Endothelial cell of umbilical vein (primary cell): Measurements from ENCODE around the gene RASA2. TPM values are rescaled to one million over a fixed set of nuclear protein-coding genes. Genes with fewer than 3 reads are reported as not detected.

Experiments
- Bru-seq: library from RNA; stranded (reverse); fragments of 400-500 nt; gene quantifications from one replicate; lab custom pipeline; 2021; lab: Mats Ljungman, UMichigan
- BruChase-seq, 2 experiments: library from RNA; stranded (reverse); fragments of 400-500 nt; gene quantifications; one replicate each; lab custom pipeline; 2021; lab: Mats Ljungman, UMichigan
- BruUV-seq: library from RNA; stranded (reverse); fragments of 400-500 nt; replicated peaks from 2 replicates; lab custom pipeline; 2021; lab: Mats Ljungman, UMichigan
- CTCF ChIA-PET: fragments of 300-600, 350-600 bp; sonication (Branson Sonifier 250); formaldehyde crosslinking; loops from one replicate; lab custom pipeline; 2021; ENCODE audit warnings: antibody characterized with exemption, inconsistent platforms; lab: Charles Lee
- POLR2A ChIA-PET: fragments of 300-600, 350-600 bp; sonication (Branson Sonifier 250); formaldehyde crosslinking; loops from one replicate; lab custom pipeline; 2021; ENCODE audit warnings: antibody characterized with exemption, inconsistent platforms; lab: Charles Lee
- DNase-seq: peaks from one replicate; pipeline ENCODE4 v3.0.0-alpha.2; 2011; ENCODE audit warnings: low read depth, low spot score
- FAIRE-seq: peaks from 2 replicates; lab custom pipeline; 2011; peaks lifted over from hg19 to GRCh38; lab: Jason Lieb, UNC
- H2AFZ ChIP-seq: 2 replicates; pipeline ENCODE4 v1.6.0; 2012; ENCODE audit warnings: low read depth, low read length, control low read depth, inconsistent platforms
- H3K27ac ChIP-seq: 2 replicates; pipeline ENCODE4 v1.5.1; 2011; ENCODE audit warnings: low read depth, mild to moderate bottlenecking, control low read depth, low read length, moderate library complexity; ENCODE audit not compliant: insufficient read depth
- H3K27me3 ChIP-seq, 2 experiments: 2 replicates each; pipeline versions ENCODE4 v1.6.0 to v1.6.1; 2011; ENCODE audit warnings: low read length in 2 of 2, mixed read lengths in 1 of 2; ENCODE audit not compliant: control insufficient read depth in 2 of 2, insufficient read depth in 2 of 2
- H3K36me3 ChIP-seq, 2 experiments: 2 replicates in 1 of 2; 3 replicates in 1 of 2; pipeline ENCODE4 v1.5.1; 2011; ENCODE audit warnings: low read length in 2 of 2, mild to moderate bottlenecking in 1 of 2, moderate library complexity in 1 of 2; ENCODE audit not compliant: control insufficient read depth in 2 of 2, insufficient read depth in 2 of 2; ENCODE audit errors: extremely low read depth in 1 of 2
- H3K4me1 ChIP-seq: 3 replicates; pipeline ENCODE4 v1.5.1; 2011; ENCODE audit warnings: mild to moderate bottlenecking, low read length; ENCODE audit not compliant: control insufficient read depth, insufficient read depth; ENCODE audit errors: extremely low read depth
- H3K4me2 ChIP-seq: 2 replicates; pipeline ENCODE4 v1.6.1; 2011; ENCODE audit warnings: low read length, control low read depth, mixed read lengths; ENCODE audit not compliant: insufficient read depth
- H3K4me3 ChIP-seq, 3 experiments: fragments of 200-600 bp in 1 of 3; sonication (generic), shearing (Covaris generic) in 1 of 3; replicated peaks in 1 of 3; 2 replicates each; pipeline ENCODE4 v1.5.1; 2011 to 2016; ENCODE audit warnings: control low read depth in 3 of 3, low read length in 3 of 3, mild to moderate bottlenecking in 2 of 3, inconsistent platforms in 1 of 3, low read depth in 1 of 3, moderate library complexity in 1 of 3; ENCODE audit not compliant: insufficient read depth in 1 of 3
- H3K79me2 ChIP-seq: 2 replicates; pipeline ENCODE4 v1.6.0; 2012; ENCODE audit warnings: low read length, inconsistent platforms; ENCODE audit not compliant: control insufficient read depth, insufficient read depth
- H3K9ac ChIP-seq: replicated peaks from 2 replicates; pipeline ENCODE3; 2011; ENCODE audit warnings: low read length, control low read depth; ENCODE audit not compliant: insufficient read depth; ENCODE audit errors: extremely low read depth
- H3K9me1 ChIP-seq: replicated peaks from 3 replicates; pipeline ENCODE4 v1.6.0; 2011; ENCODE audit warnings: mild to moderate bottlenecking, low read length; ENCODE audit not compliant: control insufficient read depth, insufficient read depth; ENCODE audit errors: extremely low read depth
- H3K9me3 ChIP-seq: replicated peaks from 2 replicates; pipeline ENCODE4 v1.5.1; 2012; ENCODE audit warnings: low read length, inconsistent platforms; ENCODE audit not compliant: control insufficient read depth, insufficient read depth
- H4K20me1 ChIP-seq: replicated peaks from 2 replicates; pipeline ENCODE3; 2011; ENCODE audit warnings: mild to moderate bottlenecking, low read length; ENCODE audit not compliant: control insufficient read depth, insufficient read depth; ENCODE audit errors: extremely low read depth
- GATA2 ChIP-seq: IDR thresholded peaks from 2 replicates; pipeline ENCODE4 v1.7.0; 2011; ENCODE audit warnings: low read depth, mild to moderate bottlenecking, moderate library complexity, mixed read lengths, low read length; ENCODE audit not compliant: insufficient read length, insufficient read depth
- MYC ChIP-seq: IDR thresholded peaks from one replicate; pipeline ENCODE4 v1.6.1; 2011; ENCODE audit warnings: mild to moderate bottlenecking, low read depth, low read length
- POLR2A ChIP-seq: IDR thresholded peaks from 2 replicates; pipeline ENCODE4 v1.6.1; 2012; ENCODE audit warnings: low read depth, mild to moderate bottlenecking, control low read depth, low read length
- POLR2AphosphoS5 ChIP-seq: IDR thresholded peaks from 2 replicates; pipeline ENCODE4 v1.6.1; 2012; ENCODE audit warnings: low read depth, mild to moderate bottlenecking, control low read depth, low read length, moderate library complexity; ENCODE audit not compliant: insufficient read depth
- dilution Hi-C: fragments of 300-500 bp; cut with MboI; formaldehyde crosslinking; loops from one replicate; pipeline ENCODE4 v1.15.0; 2019; ENCODE audit warnings: low sequenced_read_pairs; ENCODE audit not compliant: extremely low pct_ligation_motif_present
- intact Hi-C: fragments of 100-400 bp; cut with micrococcal nuclease; formaldehyde crosslinking; loops from one replicate; pipeline ENCODE4 v1.10.0; 2022
- long read RNA-seq: library from polyadenylated mRNA; stranded (forward); transcript quantifications from one replicate; pipeline ENCODE4 v2.0.0, GENCODE V29; 2021
- polyA minus RNA-seq, 3 experiments: library from RNA; depleted of rRNA, polyadenylated mRNA; stranded (reverse); fragments of >200 nt; gene quantifications; 1 replicate in 1 of 3; 2 replicates in 2 of 3; pipeline ENCODE4 v1.2.3, GENCODE V29; 2011
- polyA plus RNA-seq, 4 experiments: library from polyadenylated mRNA; depleted of rRNA in 3 of 4; stranded (reverse) in 3 of 4; unstranded in 1 of 4; fragments of >200 nt; gene quantifications; 2 replicates each; pipeline versions ENCODE4 v1.2.1 to v1.2.3, GENCODE V29; 2011 to 2012; ENCODE audit warnings: missing spikeins in 1 of 4
- total RNA-seq: library from RNA; stranded (reverse); gene quantifications from 2 replicates; pipeline ENCODE4 v1.2.3, GENCODE V29; 2021

Gene RASA2
- 14.2 and 20.2 TPM in 2 replicates for total RNA-seq
- 3.0 and 3.1 TPM in 2 replicates for polyA plus RNA-seq
- polyA plus RNA-seq (2011; cell fraction: cytosol; rRNA removed): 2.8 and 3.5 TPM in 2 replicates
- 23.1 and 33.2 TPM in 2 replicates for polyA plus RNA-seq (2011; cell fraction: nucleus; rRNA removed)
- polyA plus RNA-seq (2012): 6.6 and 8.6 TPM in 2 replicates
- polyA minus RNA-seq: 13.6 and 14.0 TPM in 2 replicates
- 4.9 TPM for polyA minus RNA-seq (2011; cell fraction: cytosol; rRNA and poly(A)+ RNA removed)
- 21.7 and 35.2 TPM in 2 replicates for polyA minus RNA-seq (2011; cell fraction: nucleus; rRNA and poly(A)+ RNA removed)
- Bru-seq, nascent RNA: percentile 98 among the genes with signal in this experiment
- BruChase-seq, experiment 1, labeled RNA remaining after a 6-hour chase: percentile 76 among the genes with signal in this experiment
- BruChase-seq, experiment 2, labeled RNA remaining after a 2-hour chase: percentile 94 among the genes with signal in this experiment
- long read RNA-seq, full-length matches to known transcripts: 1 of 8 reads
- long read RNA-seq, partial matches to known transcripts: 4 of 8 reads
- long read RNA-seq, other reads (novel, unspliced or antisense): 3 of 8 reads

- peak within 1 kb of the TSS; percentile 82 for H3K27ac ChIP-seq
- peaks cover 7% of the 10 kb centered on the region for H4K20me1 ChIP-seq
- dilution Hi-C loops (no loop called here), intact Hi-C loops (loop anchor here (1.0 to 2.0 kb wide), 3 partner anchors 13 to 76 kb away; no protein-coding TSS in a partner anchor)
- ChIA-PET POLR2A (interaction anchor here (0.6 to 1.3 kb wide), 5 partner anchors 7 to 119 kb away, joined by 3 to 4 read pairs (median 4); no protein-coding TSS in a partner anchor), CTCF (interaction anchor here (1.0 to 3.3 kb wide), 8 partner anchors 15 to 74 kb away, joined by 3 to 20 read pairs (median 4); no protein-coding TSS in a partner anchor)
- no peaks in the 10 kb centered on the region for H3K27me3 ChIP-seq
- BruUV-seq: no TSS peak
- H3K36me3 ChIP-seq: no peaks in the 10 kb centered on the region
- peaks cover 57% of the 10 kb centered on the region for H3K4me1 ChIP-seq
- TF ChIP-seq POLR2AphosphoS5 (peak; percentile 85), MYC (no peak), POLR2A (peak; percentile 93)
- H3K9me3 ChIP-seq: no peaks in the 10 kb centered on the region
- H3K4me2 ChIP-seq: peak within 1 kb of the TSS; percentile 88
- H3K79me2 ChIP-seq: peaks cover 49% of the 10 kb centered on the region
- H3K4me3 ChIP-seq: peak within 1 kb of the TSS; percentile 93 to 98 (median 96)
- peak within 1 kb of the TSS; percentile 65 for H2AFZ ChIP-seq
- H3K9me1 ChIP-seq: no peaks in the 10 kb centered on the region
- no peak for FAIRE-seq
- H3K9ac ChIP-seq: peak within 1 kb of the TSS; percentile 91
- DNase-seq: peak; percentile 59
Measured at GRCh38 chr3:141486746-141487520, at the start of gene RASA2. Gene RASA2 (plus strand): TSS chr3:141487027. CDS start chr3:141487084, 57 bp downstream.

- no peak for FAIRE-seq
Measured at GRCh38 chr3:141439589-141439988, 47.2 kb upstream of the RASA2 start.

More at GRCh38 chr3:141439589-141439988, 47.2 kb upstream of the RASA2 start:
- Histone ChIP-seq H3K27ac (no peak overlapping the region), H3K79me2 (peaks cover 28% of the 10 kb centered on the region), H3K9me3 (no peaks in the 10 kb centered on the region), H2AFZ (no peak overlapping the region), H4K20me1 (no peaks in the 10 kb centered on the region), H3K9me1 (no peaks in the 10 kb centered on the region), H3K4me1 (peaks cover 13% of the 10 kb centered on the region), H3K36me3 (peaks cover 21 to 22% of the 10 kb centered on the region in 2 experiments), H3K4me3 (no peak overlapping the region), H3K4me2 (no peak overlapping the region), H3K9ac (no peak overlapping the region), H3K27me3 (no peaks in the 10 kb centered on the region)
- dilution Hi-C loops (no loop called here), intact Hi-C loops (no loop called here)
- DNase-seq: peak; percentile 49
- ChIA-PET POLR2A (no interaction called here), CTCF (interaction anchor here (0.9 to 8.2 kb wide), 22 partner anchors 8 to 145 kb away, joined by 3 to 84 read pairs (median 6); partner anchors contain the start of gene ZBTB38)
- TF ChIP-seq GATA2: no peak
- no TSS peak for BruUV-seq
